NK-92 (cell line): ENCODE results near the gene OR52A5.

ENCODE experiments used
- DNase-seq: peaks from one replicate; lab custom pipeline; 2025; ENCODE audit not compliant: unreplicated experiment; lab: John Stamatoyannopoulos, UW

OR52A5 gene

GRCh38 chr11:5117588-5117987 is 20.6 kb downstream of the OR52A5 start:
- DNase-seq, result no peak

DNA sequence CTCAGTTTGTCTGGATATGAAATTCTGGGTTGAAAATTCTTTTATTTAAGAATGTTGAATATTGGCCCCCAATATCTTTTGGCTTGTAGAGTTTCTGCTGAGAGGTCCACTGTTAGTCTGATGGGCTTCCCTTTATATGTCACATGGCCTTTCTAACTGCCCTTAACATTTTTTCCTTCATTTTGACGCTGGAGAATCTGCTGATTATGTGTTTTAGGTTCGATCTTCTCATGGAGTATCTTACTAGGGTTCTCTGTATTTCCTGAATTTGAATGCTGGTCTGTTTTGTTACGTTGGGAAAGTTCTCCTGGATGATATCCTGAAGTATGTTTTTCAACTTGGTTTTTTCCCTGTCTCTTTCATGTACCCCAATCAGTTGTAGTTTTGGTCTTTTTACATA is 22.8 kb downstream of the OR52A5 start:
- no peak for DNase-seq

GRCh38 chr11:5107285-5107684 is 30.9 kb downstream of the OR52A5 start:
- DNase-seq, result no peak

DNA sequence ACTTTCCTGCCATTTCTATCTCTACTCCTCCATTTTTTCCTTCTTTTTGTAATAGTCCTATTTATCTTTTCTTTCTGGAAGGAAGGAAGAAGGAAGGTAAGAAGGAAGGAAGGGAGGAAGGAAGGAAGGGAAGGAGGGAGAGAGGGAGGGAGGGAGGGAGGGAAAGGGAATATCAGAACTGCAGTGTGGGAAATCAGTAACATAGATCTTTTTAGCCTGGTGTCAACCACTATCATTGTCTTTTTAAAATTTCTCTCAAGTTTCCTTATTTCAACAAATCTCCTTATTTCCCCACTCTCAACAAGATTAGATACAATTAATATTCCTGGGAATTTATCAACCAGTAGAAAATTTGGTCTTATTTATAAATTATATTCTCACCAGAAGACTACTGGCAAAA is 35.1 kb downstream of the OR52A5 start:
- DNase-seq, result no peak

DNA sequence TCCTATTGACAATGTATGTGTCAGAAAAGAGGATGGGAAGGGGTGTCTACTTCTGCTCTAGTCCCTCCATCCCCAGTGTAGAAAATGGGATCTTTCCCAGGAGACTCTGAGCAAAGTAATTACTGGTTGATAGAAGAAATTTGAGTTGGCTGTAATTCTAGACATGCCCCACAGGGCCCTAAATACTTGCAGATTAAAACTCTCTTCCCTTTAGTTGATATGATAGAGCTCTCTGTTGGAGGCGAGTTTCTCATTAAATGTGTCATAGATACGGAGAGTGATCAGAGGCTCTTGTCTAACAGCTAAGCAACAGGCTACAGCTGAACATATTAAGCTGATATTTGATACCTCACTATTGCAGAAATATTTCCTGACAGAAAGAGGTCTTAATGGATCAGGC is 35.9 kb downstream of the OR52A5 start:
- no peak for DNase-seq

DNA sequence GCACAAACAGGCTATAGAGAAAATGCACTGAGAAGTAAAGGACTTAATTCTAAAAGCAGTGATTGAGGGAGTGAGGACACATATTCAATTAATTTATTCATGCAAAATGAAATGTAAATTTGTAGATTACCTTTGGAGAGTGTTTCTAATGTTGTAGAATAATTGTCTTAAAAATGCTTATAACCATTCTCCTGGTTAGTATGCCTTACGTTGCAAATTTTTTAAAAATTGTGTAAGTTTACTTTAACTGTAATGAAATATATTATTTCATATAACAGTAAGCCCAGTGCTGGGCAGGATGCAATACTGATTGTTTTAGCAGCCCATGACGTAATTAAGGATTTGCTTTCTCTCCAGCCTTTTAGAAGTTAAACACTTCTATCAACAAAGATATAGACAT is 42.1 kb downstream of the OR52A5 start:
- no peak for DNase-seq

DNA sequence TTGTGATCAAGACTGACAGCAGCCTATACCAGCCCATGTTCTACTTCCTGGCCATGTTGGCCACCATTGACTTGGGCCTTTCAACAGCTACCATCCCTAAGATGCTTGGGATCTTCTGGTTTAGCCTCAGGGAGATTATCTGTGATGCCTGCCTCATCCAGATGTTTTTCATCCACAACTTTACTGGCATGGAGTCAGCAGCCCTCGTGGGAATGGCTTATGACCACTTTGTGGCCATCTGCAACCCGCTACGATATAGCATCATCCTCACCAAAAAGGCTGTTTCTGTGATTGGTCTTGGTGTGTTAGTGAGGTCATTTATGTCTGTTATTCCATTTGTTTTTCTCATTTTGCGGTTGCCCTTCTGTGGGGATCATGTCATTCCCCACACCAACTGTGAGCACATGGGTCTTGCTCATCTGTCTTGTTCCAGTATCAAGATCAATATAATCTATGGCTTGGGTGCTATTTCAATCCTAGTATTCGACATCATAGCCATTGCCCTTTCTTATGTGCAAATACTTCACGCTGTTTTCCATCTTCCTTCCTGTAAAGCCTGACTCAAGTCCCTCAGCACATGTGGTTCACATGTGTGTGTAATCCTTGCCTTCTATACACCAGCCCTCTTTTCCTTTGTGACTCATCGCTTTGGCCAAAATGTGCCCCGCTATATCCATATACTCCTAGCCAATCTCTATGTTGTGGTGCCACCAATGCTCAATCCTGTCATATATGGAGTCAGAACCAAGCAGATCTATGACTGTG is 45.2 kb downstream of the OR52A5 start:
- no peak for DNase-seq

- no peak for DNase-seq
Measured at GRCh38 chr11:5090668-5091067, 47.5 kb downstream of the OR52A5 start.

GRCh38 chr11:5088556-5088955 is 49.6 kb downstream of the OR52A5 start:
- no peak for DNase-seq

GRCh38 chr11:5083602-5084001 is 54.6 kb downstream of the OR52A5 start:
- no peak for DNase-seq

DNA sequence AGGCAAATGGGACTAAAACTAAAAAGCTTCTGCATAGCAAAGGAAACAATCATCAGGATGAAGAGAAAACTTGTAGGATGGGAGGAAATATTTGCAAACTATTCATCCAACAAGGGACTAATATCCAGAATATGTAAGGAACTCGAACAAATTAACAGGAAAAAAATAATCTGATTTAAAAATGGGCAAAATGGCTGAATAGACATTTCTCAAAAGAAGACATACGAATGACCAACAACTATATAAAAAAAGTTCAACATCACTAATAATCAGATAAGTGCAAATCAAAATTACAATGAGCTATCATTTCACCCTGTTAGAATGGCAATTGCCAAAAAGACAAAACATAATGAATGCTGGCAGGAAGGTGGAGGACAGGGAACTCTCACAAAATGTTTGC is 56.8 kb downstream of the OR52A5 start:
- no peak for DNase-seq
